ENCODE measurements around the gene CCL19. TPM values are rescaled to one million over a fixed set of nuclear protein-coding genes. Genes with fewer than 3 reads are reported as not detected.

Gene CCL19
- total RNA-seq, 2 donors from 2014 or later, result not detected

- Histone ChIP-seq H3K9me3 (ENCODE audit: control insufficient read depth, low read length) (no peaks in the 10 kb centered on the region), H3K4me1 (ENCODE audit: control insufficient read depth, insufficient read depth, low read length) (peaks cover 25% of the 10 kb centered on the region), H3K36me3 (ENCODE audit: control insufficient read depth, insufficient read depth, low read length) (peaks cover 28% of the 10 kb centered on the region), H3K27ac (ENCODE audit: low read depth, low read length) (peak within 1 kb of the TSS; percentile 8), H3K27me3 (ENCODE audit: control insufficient read depth, insufficient read depth, low read length, poor library complexity, severe bottlenecking) (no peaks in the 10 kb centered on the region), H3K4me3 (ENCODE audit: low read length) (peak within 1 kb of the TSS; percentile 86), H3K9ac (ENCODE audit: extremely low read depth, low read length, poor library complexity, severe bottlenecking) (peak within 1 kb of the TSS; percentile 60)
- Mint-ChIP-seq H3K4me1 (peaks cover 51% of the 10 kb centered on the region), H3K36me3 (ENCODE audit: low read depth) (peaks cover 20% of the 10 kb centered on the region), H3K27ac (peak within 1 kb of the TSS; percentile 89), H3K4me3 (peak within 1 kb of the TSS; percentile 66), H3K27me3 (ENCODE audit: insufficient read depth) (peaks cover 3% of the 10 kb centered on the region), H3K9me3 (no peaks in the 10 kb centered on the region)
- DNase-seq, result peak; percentile 98
- peak; percentile 44 for TF ChIP-seq CTCF (conservative IDR thresholded peaks at IDR 0.05)
- WGBS, 2 experiments (ENCODE audit: insufficient coverage in 1 of 2, insufficient read length in 1 of 2), result 11 to 30% methylated on average over 3 to 22 of the region's 24 CpGs
Measured at GRCh38 chr9:34651876-34652601, 39.0 kb downstream of the CCL19 start, which contains the start of gene IL11RA. Gene IL11RA, plus strand, starts transcription at chr9:34652185. Its CDS starts 3,033 bp downstream, at chr9:34655218.

- no peaks in the 10 kb centered on the region for H3K9me3 ChIP-seq (ENCODE audit: control insufficient read depth, low read length)
- 60 to 92% methylated on average over 1 to 4 of the region's 4 CpGs for WGBS, 2 experiments (ENCODE audit: insufficient coverage in 1 of 2, insufficient read length in 1 of 2)
- Mint-ChIP-seq H3K36me3 (ENCODE audit: low read depth) (peaks cover 20% of the 10 kb centered on the region), H3K4me1 (peaks cover 53% of the 10 kb centered on the region), H3K9me3 (no peaks in the 10 kb centered on the region), H3K27ac (peak overlapping the region; percentile 89), H3K4me3 (peak overlapping the region; percentile 66), H3K27me3 (ENCODE audit: insufficient read depth) (peaks cover 3% of the 10 kb centered on the region)
- TF ChIP-seq CTCF (conservative IDR thresholded peaks at IDR 0.05), result no peak
- peaks cover 25% of the 10 kb centered on the region for H3K4me1 ChIP-seq (ENCODE audit: control insufficient read depth, insufficient read depth, low read length)
- no peaks in the 10 kb centered on the region for H3K27me3 ChIP-seq (ENCODE audit: control insufficient read depth, insufficient read depth, low read length, poor library complexity, severe bottlenecking)
- no peak overlapping the region for H3K27ac ChIP-seq (ENCODE audit: low read depth, low read length)
- peaks cover 28% of the 10 kb centered on the region for H3K36me3 ChIP-seq (ENCODE audit: control insufficient read depth, insufficient read depth, low read length)
- peak overlapping the region; percentile 60 for H3K9ac ChIP-seq (ENCODE audit: extremely low read depth, low read length, poor library complexity, severe bottlenecking)
- DNase-seq, result no peak
- H3K4me3 ChIP-seq (ENCODE audit: low read length), result peak overlapping the region; percentile 86
Measured at GRCh38 chr9:34651321-34651720, 39.8 kb downstream of the CCL19 start.

GRCh38 chr9:34650816-34651215, 40.3 kb downstream of the CCL19 start:
- Mint-ChIP-seq H3K4me1 (peaks cover 58% of the 10 kb centered on the region), H3K4me3 (peak overlapping the region; percentile 66), H3K27ac (no peak overlapping the region), H3K27me3 (ENCODE audit: insufficient read depth) (peaks cover 3% of the 10 kb centered on the region), H3K36me3 (ENCODE audit: low read depth) (peaks cover 20% of the 10 kb centered on the region), H3K9me3 (no peaks in the 10 kb centered on the region)
- peaks cover 30% of the 10 kb centered on the region for H3K4me1 ChIP-seq (ENCODE audit: control insufficient read depth, insufficient read depth, low read length)
- WGBS, 2 experiments (ENCODE audit: insufficient coverage in 1 of 2, insufficient read length in 1 of 2), result 98 to 100% methylated on average over 3 to 5 of the region's 5 CpGs
- H3K27me3 ChIP-seq (ENCODE audit: control insufficient read depth, insufficient read depth, low read length, poor library complexity, severe bottlenecking), result no peaks in the 10 kb centered on the region
- no peak for DNase-seq
- TF ChIP-seq CTCF (conservative IDR thresholded peaks at IDR 0.05), result no peak
- H3K36me3 ChIP-seq (ENCODE audit: control insufficient read depth, insufficient read depth, low read length), result peaks cover 28% of the 10 kb centered on the region
- H3K9me3 ChIP-seq (ENCODE audit: control insufficient read depth, low read length), result no peaks in the 10 kb centered on the region
- no peak overlapping the region for H3K9ac ChIP-seq (ENCODE audit: extremely low read depth, low read length, poor library complexity, severe bottlenecking)
- no peak overlapping the region for H3K4me3 ChIP-seq (ENCODE audit: low read length)
- H3K27ac ChIP-seq (ENCODE audit: low read depth, low read length), result no peak overlapping the region
